ENCODE measurements around the gene KCTD13. TPM values are rescaled to one million over a fixed set of nuclear protein-coding genes. Genes with fewer than 3 reads are reported as not detected.

Gene KCTD13
- total RNA-seq, 6 donors from 2014 or later: 15.5 to 71.2 (median 24.4) TPM

DNA sequence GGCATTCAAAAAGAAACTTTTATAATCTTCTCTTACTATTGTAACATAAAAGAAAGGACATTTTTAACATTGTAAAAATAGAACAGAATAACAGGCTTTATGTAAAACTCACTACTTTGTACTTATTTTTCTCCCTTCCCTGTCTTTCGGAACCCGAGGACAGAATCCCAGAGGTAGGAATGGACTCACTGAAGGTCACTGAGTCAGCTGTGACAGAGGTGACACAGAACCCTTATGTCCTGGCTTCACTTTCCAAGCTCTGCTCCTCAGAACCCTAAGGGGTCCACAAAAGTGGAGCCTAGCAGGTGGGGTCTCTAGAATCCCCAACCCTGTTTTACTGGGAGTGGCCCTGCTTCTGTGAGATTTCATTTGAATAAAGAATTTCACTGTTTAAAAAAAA is 3.7 kb downstream of the KCTD13 start:
- H3K4me1 ChIP-seq: peaks cover 20 to 28% (median 22%) of the 10 kb centered on the region in 4 donors
- peaks cover 7 to 50% (median 15%) of the 10 kb centered on the region in 4 donors for H3K36me3 ChIP-seq
- TF ChIP-seq POLR2AphosphoS5 (IDR thresholded peaks at IDR 0.05): no peak
- TF ChIP-seq, protein P1, sequence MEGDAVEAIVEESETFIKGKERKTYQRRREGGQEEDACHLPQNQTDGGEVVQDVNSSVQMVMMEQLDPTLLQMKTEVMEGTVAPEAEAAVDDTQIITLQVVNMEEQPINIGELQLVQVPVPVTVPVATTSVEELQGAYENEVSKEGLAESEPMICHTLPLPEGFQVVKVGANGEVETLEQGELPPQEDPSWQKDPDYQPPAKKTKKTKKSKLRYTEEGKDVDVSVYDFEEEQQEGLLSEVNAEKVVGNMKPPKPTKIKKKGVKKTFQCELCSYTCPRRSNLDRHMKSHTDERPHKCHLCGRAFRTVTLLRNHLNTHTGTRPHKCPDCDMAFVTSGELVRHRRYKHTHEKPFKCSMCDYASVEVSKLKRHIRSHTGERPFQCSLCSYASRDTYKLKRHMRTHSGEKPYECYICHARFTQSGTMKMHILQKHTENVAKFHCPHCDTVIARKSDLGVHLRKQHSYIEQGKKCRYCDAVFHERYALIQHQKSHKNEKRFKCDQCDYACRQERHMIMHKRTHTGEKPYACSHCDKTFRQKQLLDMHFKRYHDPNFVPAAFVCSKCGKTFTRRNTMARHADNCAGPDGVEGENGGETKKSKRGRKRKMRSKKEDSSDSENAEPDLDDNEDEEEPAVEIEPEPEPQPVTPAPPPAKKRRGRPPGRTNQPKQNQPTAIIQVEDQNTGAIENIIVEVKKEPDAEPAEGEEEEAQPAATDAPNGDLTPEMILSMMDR (IDR thresholded peaks at IDR 0.05): no peak
- TF ChIP-seq POLR2A (IDR thresholded peaks at IDR 0.05): no peak
- TF ChIP-seq EP300 (IDR thresholded peaks at IDR 0.05): no peak
- no peak overlapping the region for H3K4me3 ChIP-seq
- ATAC-seq (ENCODE audit: low FRiP score in 2 of 2) (no peak), DNase-seq (no peak)
- H3K27me3 ChIP-seq: no peaks in the 10 kb centered on the region
- H3K27ac ChIP-seq: no peak overlapping the region
- no peaks in the 10 kb centered on the region for H3K9me3 ChIP-seq
- WGBS, 2 donors: 92 to 96% methylated on average over 2 of the region's 2 CpGs

DNA sequence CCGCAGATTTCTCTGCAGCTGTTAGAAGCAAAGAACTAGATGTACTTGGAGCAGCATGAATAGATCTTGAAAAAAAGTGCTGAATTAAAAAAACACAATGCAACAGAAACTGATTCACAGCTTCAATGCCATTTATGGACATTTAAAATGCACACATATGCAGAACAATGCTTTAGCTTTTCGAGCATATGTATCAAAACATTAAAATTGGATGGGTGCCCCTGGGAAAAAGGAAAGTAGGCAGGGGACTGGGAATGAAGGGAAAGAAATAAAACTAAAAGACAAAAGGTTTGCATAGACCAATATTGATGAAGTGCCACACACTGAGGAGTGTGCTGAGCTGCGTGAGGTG is 5.0 kb downstream of the KCTD13 start:
- no peak overlapping the region for H3K4me3 ChIP-seq
- H3K27ac ChIP-seq: no peak overlapping the region
- H3K9me3 ChIP-seq: no peaks in the 10 kb centered on the region
- no peaks in the 10 kb centered on the region for H3K27me3 ChIP-seq
- no peak for ATAC-seq (ENCODE audit: low FRiP score in 2 of 2)
- TF ChIP-seq POLR2A (IDR thresholded peaks at IDR 0.05): no peak
- no peak for TF ChIP-seq POLR2AphosphoS5 (IDR thresholded peaks at IDR 0.05)
- TF ChIP-seq EP300 (IDR thresholded peaks at IDR 0.05): no peak
- TF ChIP-seq, protein P1 (IDR thresholded peaks at IDR 0.05): no peak
- WGBS, 2 donors: 89 to 93% methylated on average over 3 of the region's 3 CpGs
- DNase-seq: no peak
- peaks cover 13 to 18% (median 14%) of the 10 kb centered on the region in 4 donors for H3K4me1 ChIP-seq
- peaks cover 7 to 50% (median 16%) of the 10 kb centered on the region in 4 donors for H3K36me3 ChIP-seq

DNA sequence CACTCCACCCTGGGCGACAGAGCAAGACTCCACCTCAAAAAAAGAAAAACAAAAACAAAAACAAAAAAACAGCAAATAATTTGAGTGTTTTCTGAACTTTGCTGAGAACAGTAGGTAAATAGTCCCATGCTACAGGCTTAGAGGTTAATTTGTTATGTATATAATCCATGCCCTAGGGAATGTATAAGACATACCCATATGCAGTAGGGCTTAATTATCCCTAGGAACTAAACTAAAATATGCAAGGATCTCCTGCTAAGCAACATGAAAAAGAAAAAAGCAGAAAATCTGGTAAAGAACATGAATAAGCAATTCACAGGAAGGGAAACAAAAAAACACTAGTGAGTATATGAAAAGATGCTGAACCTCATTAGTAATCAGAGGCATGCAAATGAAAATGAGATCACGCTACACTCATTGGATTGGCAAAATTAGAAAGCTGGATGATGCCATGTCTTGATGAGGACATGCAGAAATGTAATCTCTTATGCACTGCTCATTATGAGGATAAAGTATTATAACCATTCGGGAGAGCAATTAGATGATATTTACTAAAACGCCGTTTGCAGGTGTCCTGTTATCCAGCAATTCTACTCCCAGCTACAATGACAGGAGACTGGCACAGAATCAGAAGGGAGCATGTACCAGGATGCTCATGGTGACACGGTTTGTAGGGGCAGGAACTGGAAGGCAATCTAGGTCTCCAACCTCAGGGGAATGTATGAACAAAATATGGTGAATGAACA is 5.6 kb downstream of the KCTD13 start:
- Histone ChIP-seq H3K27me3 (no peaks in the 10 kb centered on the region), H3K4me3 (no peak overlapping the region), H3K36me3 (peaks cover 7 to 50% (median 16%) of the 10 kb centered on the region in 4 donors), H3K27ac (no peak overlapping the region), H3K4me1 (peaks cover 11 to 15% (median 13%) of the 10 kb centered on the region in 4 donors), H3K9me3 (no peaks in the 10 kb centered on the region)
- WGBS, 2 donors: 87 to 93% methylated on average over 6 of the region's 6 CpGs
- no peak for ATAC-seq (ENCODE audit: low FRiP score in 2 of 2)
- TF ChIP-seq, protein P1 (IDR thresholded peaks at IDR 0.05): no peak
- TF ChIP-seq POLR2A (IDR thresholded peaks at IDR 0.05): no peak
- no peak for TF ChIP-seq POLR2AphosphoS5 (IDR thresholded peaks at IDR 0.05)
- no peak for TF ChIP-seq EP300 (IDR thresholded peaks at IDR 0.05)
- DNase-seq: no peak

DNA sequence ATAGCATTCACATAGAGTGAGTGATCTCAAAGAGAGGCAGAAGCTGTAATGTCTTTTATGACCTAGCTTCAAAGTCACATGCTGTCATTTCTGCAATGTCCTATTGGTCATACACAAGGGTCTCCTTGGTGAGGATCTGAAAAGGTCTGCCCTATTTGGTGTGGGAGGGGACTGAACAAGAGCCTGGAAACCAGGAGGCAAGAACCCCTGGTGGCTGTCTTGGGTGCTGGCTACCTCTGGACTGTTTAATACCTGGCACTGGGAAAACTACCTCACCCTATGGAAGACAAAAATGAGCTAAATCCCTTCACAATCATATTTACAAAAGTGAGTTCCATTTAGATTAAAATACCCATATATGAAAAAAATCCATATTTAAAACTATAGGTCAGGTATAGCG is 9.0 kb downstream of the KCTD13 start:
- H3K27ac ChIP-seq: no peak overlapping the region
- H3K4me3 ChIP-seq: no peak overlapping the region
- peaks cover 0 to 3% (median 0%) of the 10 kb centered on the region in 4 donors for H3K4me1 ChIP-seq
- no peak for TF ChIP-seq POLR2A (IDR thresholded peaks at IDR 0.05)
- WGBS, 2 donors: 96 to 100% methylated on average over 1 of the region's 1 CpG
- no peaks in the 10 kb centered on the region for H3K9me3 ChIP-seq
- DNase-seq: no peak
- peaks cover 3 to 42% (median 10%) of the 10 kb centered on the region in 4 donors for H3K36me3 ChIP-seq
- no peaks in the 10 kb centered on the region for H3K27me3 ChIP-seq
- ATAC-seq (ENCODE audit: low FRiP score in 2 of 2): no peak

DNA sequence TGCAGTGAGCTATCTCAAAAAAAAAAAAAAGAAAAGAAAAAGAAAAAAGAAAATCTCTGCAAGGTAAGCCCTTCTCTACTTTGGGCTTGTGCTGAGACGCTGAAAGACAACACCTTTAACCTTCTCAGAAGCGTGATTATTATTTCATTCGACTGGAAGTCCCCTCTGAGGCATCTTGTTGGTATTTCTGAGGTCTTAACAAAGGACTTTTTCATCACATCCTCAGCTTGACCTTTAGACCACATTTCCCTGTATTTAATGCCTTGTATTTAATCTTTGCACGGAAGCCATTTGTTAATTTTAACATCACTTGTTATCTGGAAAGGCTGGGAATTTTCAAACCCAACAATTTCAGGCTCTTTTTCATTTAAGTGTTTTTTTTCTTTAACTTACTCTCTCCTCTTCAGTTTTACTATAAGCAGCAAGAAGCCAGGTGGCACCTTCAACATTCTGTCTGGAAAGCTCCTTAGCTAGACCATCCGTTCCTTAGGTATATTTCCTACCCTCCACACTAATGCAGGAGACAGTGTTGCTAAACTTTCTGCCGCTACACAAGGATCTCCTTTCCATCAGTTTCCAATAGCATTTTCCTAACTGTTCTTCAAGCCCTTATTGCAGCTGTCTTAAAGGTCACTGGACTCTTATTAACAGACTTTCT is 10.3 kb downstream of the KCTD13 start:
- no peaks in the 10 kb centered on the region for H3K9me3 ChIP-seq
- H3K27me3 ChIP-seq: no peaks in the 10 kb centered on the region
- H3K4me1 ChIP-seq: peaks cover 0 to 3% (median 0%) of the 10 kb centered on the region in 4 donors
- H3K36me3 ChIP-seq: peaks cover 1 to 31% (median 6%) of the 10 kb centered on the region in 4 donors
- no peak overlapping the region for H3K4me3 ChIP-seq
- WGBS, 2 donors: 81 to 88% methylated on average over 6 of the region's 6 CpGs
- no peak for ATAC-seq (ENCODE audit: low FRiP score in 2 of 2)
- TF ChIP-seq EP300 (IDR thresholded peaks at IDR 0.05) (no peak), POLR2AphosphoS5 (IDR thresholded peaks at IDR 0.05) (no peak), POLR2A (IDR thresholded peaks at IDR 0.05) (no peak)
- TF ChIP-seq, protein P1 (IDR thresholded peaks at IDR 0.05): no peak
- no peak for DNase-seq
- no peak overlapping the region for H3K27ac ChIP-seq
